GM10266 (cell line): ENCODE results near the gene KCTD17.

Experiments used
- DNase-seq: peaks from one replicate; pipeline ENCODE4 v3.0.0; 2012; ENCODE audit errors: extremely low spot score
- TF ChIP-seq, protein P1 (sequence below): IDR thresholded peaks from 2 replicates; pipeline ENCODE4 v1.5.1; 2012; ENCODE audit warnings: mild to moderate bottlenecking, low read depth; ENCODE audit not compliant: control insufficient read depth, insufficient read depth; ENCODE audit errors: missing control alignments

The KCTD17 gene

GRCh38 chr22:37025500-37026070 is 26.0 kb upstream of the KCTD17 start:
- TF ChIP-seq, protein P1, sequence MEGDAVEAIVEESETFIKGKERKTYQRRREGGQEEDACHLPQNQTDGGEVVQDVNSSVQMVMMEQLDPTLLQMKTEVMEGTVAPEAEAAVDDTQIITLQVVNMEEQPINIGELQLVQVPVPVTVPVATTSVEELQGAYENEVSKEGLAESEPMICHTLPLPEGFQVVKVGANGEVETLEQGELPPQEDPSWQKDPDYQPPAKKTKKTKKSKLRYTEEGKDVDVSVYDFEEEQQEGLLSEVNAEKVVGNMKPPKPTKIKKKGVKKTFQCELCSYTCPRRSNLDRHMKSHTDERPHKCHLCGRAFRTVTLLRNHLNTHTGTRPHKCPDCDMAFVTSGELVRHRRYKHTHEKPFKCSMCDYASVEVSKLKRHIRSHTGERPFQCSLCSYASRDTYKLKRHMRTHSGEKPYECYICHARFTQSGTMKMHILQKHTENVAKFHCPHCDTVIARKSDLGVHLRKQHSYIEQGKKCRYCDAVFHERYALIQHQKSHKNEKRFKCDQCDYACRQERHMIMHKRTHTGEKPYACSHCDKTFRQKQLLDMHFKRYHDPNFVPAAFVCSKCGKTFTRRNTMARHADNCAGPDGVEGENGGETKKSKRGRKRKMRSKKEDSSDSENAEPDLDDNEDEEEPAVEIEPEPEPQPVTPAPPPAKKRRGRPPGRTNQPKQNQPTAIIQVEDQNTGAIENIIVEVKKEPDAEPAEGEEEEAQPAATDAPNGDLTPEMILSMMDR: no peak
- DNase-seq: no peak

- no peak for DNase-seq
- TF ChIP-seq, protein P1: no peak
Measured at GRCh38 chr22:37026325-37026724, 25.2 kb upstream of the KCTD17 start.

GRCh38 chr22:37027556-37027955 is 24.0 kb upstream of the KCTD17 start:
- DNase-seq: no peak
- TF ChIP-seq, protein P1: no peak

- no peak for DNase-seq
- TF ChIP-seq, protein P1: no peak
Measured at GRCh38 chr22:37028692-37029674, 22.6 kb upstream of the KCTD17 start.

DNA sequence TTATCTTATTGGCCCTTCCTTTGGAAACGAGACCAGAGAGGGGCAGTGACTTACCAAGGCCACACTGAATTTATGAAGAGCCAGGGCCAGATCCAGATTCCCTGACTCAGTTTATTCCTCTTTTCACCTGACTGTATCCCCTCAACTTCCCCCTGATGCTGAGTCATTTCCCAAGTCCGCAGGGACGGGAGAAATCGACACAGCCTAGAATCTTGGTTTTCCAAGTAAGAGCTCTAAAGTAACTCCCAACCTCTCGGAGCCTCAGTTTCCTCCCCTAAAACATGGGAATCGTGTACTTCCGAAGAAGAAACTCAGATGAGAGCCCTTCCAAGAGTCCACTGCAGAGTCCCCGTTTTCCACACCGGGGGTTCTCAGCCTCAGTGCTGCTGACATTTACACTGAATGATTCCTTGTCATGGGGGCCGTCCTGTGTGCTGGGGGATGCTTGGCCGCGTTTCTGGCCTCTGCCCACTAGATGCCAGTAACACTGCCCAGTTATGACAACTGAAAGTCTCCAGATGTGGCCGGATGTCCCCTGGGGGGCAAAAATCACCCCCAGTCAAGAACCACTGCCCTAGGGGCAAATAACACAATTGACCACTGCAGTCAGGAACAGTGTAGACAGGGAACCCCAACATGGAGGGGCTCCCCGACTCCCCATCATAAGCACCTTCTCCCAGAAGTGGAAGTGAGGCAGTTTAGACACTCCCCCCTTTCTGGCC is 20.8 kb upstream of the KCTD17 start:
- TF ChIP-seq, protein P1: peak; percentile 8
- no peak for DNase-seq

- TF ChIP-seq, protein P1: no peak
- no peak for DNase-seq
Measured at GRCh38 chr22:37032134-37032534, 19.4 kb upstream of the KCTD17 start.
